GM20431 (cell line): Measurements from ENCODE around the gene PSG1.
"Not testable (repeated sequence)": the region's sequence is repeated elsewhere in the genome, so short reads cannot be mapped to it uniquely, and the experiment has no call there.

Experiments
- in situ Hi-C: fragments of 300-500 bp; cut with MseI, MboI; formaldehyde crosslinking; loops from one replicate; pipeline ENCODE4 v1.15.0; 2020; ENCODE audit warnings: low sequenced_read_pairs; ENCODE audit not compliant: unreplicated experiment

Gene PSG1

GRCh38 chr19:42879613-42880012, at the start of gene PSG1:
TSS of gene PSG1 (minus strand) at chr19:42879713. CDS start at chr19:42879581, 132 bp downstream.
- in situ Hi-C loops, result no loop called here

GRCh38 chr19:42928896-42929295, 49.4 kb upstream of the PSG1 start:
- in situ Hi-C loops, result no loop called here

GRCh38 chr19:42926781-42927180, 47.3 kb upstream of the PSG1 start:
- in situ Hi-C loops, result no loop called here

- in situ Hi-C loops, result not testable (repeated sequence)
These were observed 43.6 kb upstream of the PSG1 start for GRCh38 chr19:42923106-42923505.

- in situ Hi-C loops, result not testable (repeated sequence)
These were observed 41.5 kb upstream of the PSG1 start for GRCh38 chr19:42920971-42921370.

- in situ Hi-C loops, result no loop called here
These were observed 40.2 kb upstream of the PSG1 start for GRCh38 chr19:42919757-42920079.

- in situ Hi-C loops, result not testable (repeated sequence)
These were observed 39.7 kb upstream of the PSG1 start for GRCh38 chr19:42919070-42919756.

GRCh38 chr19:42918377-42919069, 39.0 kb upstream of the PSG1 start:
- in situ Hi-C loops, result not testable (repeated sequence)

GRCh38 chr19:42917634-42918033, 38.1 kb upstream of the PSG1 start, which contains the start of gene PSG6:
TSS of gene PSG6 (minus strand) at chr19:42917894. CDS start at chr19:42917792, 102 bp downstream.
- in situ Hi-C loops, result not testable (repeated sequence)

- in situ Hi-C loops, result not testable (repeated sequence)
These were observed 37.4 kb upstream of the PSG1 start for GRCh38 chr19:42916931-42917330.

- in situ Hi-C loops, result not testable (repeated sequence)
These were observed 34.0 kb upstream of the PSG1 start for GRCh38 chr19:42913516-42913915.

GRCh38 chr19:42912941-42913340, 33.4 kb upstream of the PSG1 start:
- in situ Hi-C loops, result not testable (repeated sequence)

- in situ Hi-C loops, result not testable (repeated sequence)
These were observed 32.2 kb upstream of the PSG1 start for GRCh38 chr19:42911731-42912130.

- in situ Hi-C loops, result not testable (repeated sequence)
These were observed 26.6 kb upstream of the PSG1 start for GRCh38 chr19:42906162-42906561.

GRCh38 chr19:42900561-42900960, 21.0 kb upstream of the PSG1 start:
- in situ Hi-C loops, result not testable (repeated sequence)

GRCh38 chr19:42899674-42900073, 20.2 kb upstream of the PSG1 start:
- in situ Hi-C loops, result not testable (repeated sequence)

- in situ Hi-C loops, result not testable (repeated sequence)
These were observed 19.6 kb upstream of the PSG1 start for GRCh38 chr19:42899110-42899509.

GRCh38 chr19:42898656-42899055, 19.1 kb upstream of the PSG1 start:
- in situ Hi-C loops, result not testable (repeated sequence)

- in situ Hi-C loops, result not testable (repeated sequence)
These were observed 18.2 kb upstream of the PSG1 start for GRCh38 chr19:42897729-42898128.

GRCh38 chr19:42890446-42890845, 10.9 kb upstream of the PSG1 start:
- in situ Hi-C loops, result not testable (repeated sequence)

GRCh38 chr19:42887876-42888445, 8.4 kb upstream of the PSG1 start:
- in situ Hi-C loops, result not testable (repeated sequence)
